Daoy (cell line): ENCODE results near the gene KCNA2. TPM values are rescaled to one million over a fixed set of nuclear protein-coding genes. Genes with fewer than 3 reads are reported as not detected.

Experiments used
- DNase-seq: peaks from one replicate; pipeline ENCODE4 v3.0.0-alpha.2; 2015; ENCODE audit warnings: low read depth
- total RNA-seq: library from RNA; depleted of rRNA; stranded (reverse); fragments of >200 nt; shearing (Covaris generic); gene quantifications from 2 replicates; pipeline ENCODE4 v1.2.3, GENCODE V29; 2014; rRNA removed

Gene KCNA2
- total RNA-seq: 0.15 and 0.17 TPM in 2 replicates

GRCh38 chr1:110605901-110606656 is at the start of gene KCNA2:
Gene KCNA2, minus strand, starts transcription at chr1:110606358. Its CDS starts 1,576 bp downstream, at chr1:110604782.
- DNase-seq: peak; percentile 63

- no peak for DNase-seq
Observed at GRCh38 chr1:110650609-110651008, 44.5 kb upstream of the KCNA2 start.

GRCh38 chr1:110648417-110648816 is 42.3 kb upstream of the KCNA2 start:
- no peak for DNase-seq

- DNase-seq: peak; percentile 77
Observed at GRCh38 chr1:110647254-110647891, 41.2 kb upstream of the KCNA2 start.

- peak; percentile 78 for DNase-seq
Observed at GRCh38 chr1:110645821-110646735, 39.9 kb upstream of the KCNA2 start.

- DNase-seq: no peak
Observed at GRCh38 chr1:110645211-110645610, 39.1 kb upstream of the KCNA2 start.

GRCh38 chr1:110643879-110644472 is 37.8 kb upstream of the KCNA2 start:
- no peak for DNase-seq

- DNase-seq: peak; percentile 86
Observed at GRCh38 chr1:110639724-110640386, 33.7 kb upstream of the KCNA2 start.

GRCh38 chr1:110638556-110638955 is 32.4 kb upstream of the KCNA2 start:
- DNase-seq: no peak

GRCh38 chr1:110638058-110638457 is 31.9 kb upstream of the KCNA2 start:
- DNase-seq: no peak

- no peak for DNase-seq
Observed at GRCh38 chr1:110637475-110637874, 31.3 kb upstream of the KCNA2 start.

- DNase-seq: no peak
Observed at GRCh38 chr1:110636149-110636935, 30.2 kb upstream of the KCNA2 start.

GRCh38 chr1:110635434-110635833 is 29.3 kb upstream of the KCNA2 start:
- DNase-seq: no peak

GRCh38 chr1:110634455-110635311 is 28.5 kb upstream of the KCNA2 start:
- peak; percentile 95 for DNase-seq

GRCh38 chr1:110634086-110634454 is 27.9 kb upstream of the KCNA2 start:
- no peak for DNase-seq

- no peak for DNase-seq
Observed at GRCh38 chr1:110633646-110634030, 27.5 kb upstream of the KCNA2 start.

- no peak for DNase-seq
Observed at GRCh38 chr1:110631836-110632620, 25.9 kb upstream of the KCNA2 start.

GRCh38 chr1:110630839-110631663 is 24.9 kb upstream of the KCNA2 start:
- DNase-seq: peak; percentile 89
